Stimulated activated CD8-positive, alpha-beta memory T cell treated with anti-CD3 and anti-CD28 coated beads, Interleukin-4, amount 100 ng/mL, for 48 hours (primary cell): ENCODE results near the gene ZBTB46.
"Not testable (repeated sequence)": the region's sequence is repeated elsewhere in the genome, so short reads cannot be mapped to it uniquely, and the experiment has no call there.

ENCODE experiments used
- DNase-seq: peaks from one replicate; pipeline ENCODE4 v3.0.0-alpha.2; 2020

ZBTB46 gene

GRCh38 chr20:63783970-63784369 lies 47.1 kb downstream of the ZBTB46 start:
- no peak for DNase-seq

DNA sequence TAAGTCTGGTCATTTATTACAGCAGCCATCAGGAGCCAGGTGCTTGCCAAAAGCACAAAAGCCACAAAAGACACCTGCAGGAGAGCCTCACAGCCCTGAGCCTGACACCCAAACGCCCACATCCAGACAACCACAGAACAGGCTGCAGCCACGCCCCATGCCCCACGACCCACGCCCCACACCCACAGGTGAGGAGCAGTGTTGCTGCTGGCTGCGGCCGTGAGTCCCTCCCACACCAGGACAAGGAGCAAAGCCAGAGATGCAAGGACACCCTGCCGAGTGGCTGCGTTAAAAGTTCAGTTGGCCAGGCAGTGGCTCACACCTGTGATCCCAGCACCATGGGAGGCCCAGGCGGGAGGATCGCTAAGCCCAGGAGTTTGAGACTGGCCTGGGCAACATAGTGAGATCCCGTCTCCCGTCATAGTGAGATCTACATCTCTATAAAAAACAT lies 48.5 kb downstream of the ZBTB46 start:
- no peak for DNase-seq

- DNase-seq = peak; percentile 55
Observed at GRCh38 chr20:63782051-63782471, 49.0 kb downstream of the ZBTB46 start.

GRCh38 chr20:63781181-63781580 lies 49.9 kb downstream of the ZBTB46 start:
- no peak for DNase-seq

DNA sequence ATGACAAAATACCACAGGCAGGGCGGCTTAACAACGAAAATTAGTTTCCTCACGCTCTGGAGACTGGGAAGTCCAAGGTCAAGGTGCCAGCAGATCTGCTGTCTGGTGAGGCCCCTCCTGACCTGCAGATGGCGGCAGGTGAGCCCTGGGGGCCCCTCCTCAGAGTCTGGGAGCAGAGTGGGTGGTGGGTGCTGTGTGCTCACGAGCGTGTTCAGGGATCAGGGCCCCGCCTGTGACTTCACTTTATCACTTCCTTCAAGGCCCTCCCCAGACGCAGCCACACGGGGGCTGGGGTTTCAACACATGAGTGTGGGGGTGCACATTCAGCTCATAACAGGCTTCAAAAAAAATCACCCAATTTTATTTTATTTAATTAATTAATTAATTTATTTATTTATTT lies 52.2 kb downstream of the ZBTB46 start:
- no peak for DNase-seq

DNA sequence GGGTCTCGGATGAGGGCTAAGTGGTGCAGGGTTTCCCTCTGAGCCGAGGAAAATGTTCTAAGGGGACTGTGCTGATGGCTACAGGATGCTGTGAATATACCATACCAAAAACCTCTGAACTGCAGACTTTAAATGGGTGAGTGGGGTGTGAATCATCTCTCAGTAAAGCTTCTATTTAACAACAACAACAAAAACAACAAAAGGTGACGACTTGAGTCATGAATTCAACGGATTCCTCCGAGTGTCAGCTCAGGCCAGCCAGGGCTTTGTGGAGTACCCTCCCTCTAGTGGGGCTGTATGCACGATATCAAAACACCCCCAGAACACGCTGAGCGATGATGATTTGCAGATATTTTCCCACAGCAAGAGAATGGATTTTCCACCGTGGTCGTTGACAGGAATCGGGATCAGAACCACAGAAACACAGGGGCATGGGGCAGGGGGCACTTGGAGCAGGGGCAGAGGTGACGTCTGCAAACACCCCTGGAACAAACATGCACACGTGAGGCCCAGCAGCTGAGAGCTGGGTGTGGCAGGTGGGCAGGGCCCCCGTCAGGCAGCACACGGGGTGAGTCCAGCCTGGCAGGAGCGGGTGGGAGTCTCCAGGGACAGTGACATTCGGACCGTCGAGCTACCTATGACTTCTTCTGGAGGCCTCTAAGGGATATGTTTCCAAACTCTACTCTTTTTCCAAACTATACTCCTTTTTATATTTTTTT lies 52.9 kb downstream of the ZBTB46 start:
- no peak for DNase-seq

GRCh38 chr20:63777614-63778013 lies 53.5 kb downstream of the ZBTB46 start:
- DNase-seq = no peak

DNA sequence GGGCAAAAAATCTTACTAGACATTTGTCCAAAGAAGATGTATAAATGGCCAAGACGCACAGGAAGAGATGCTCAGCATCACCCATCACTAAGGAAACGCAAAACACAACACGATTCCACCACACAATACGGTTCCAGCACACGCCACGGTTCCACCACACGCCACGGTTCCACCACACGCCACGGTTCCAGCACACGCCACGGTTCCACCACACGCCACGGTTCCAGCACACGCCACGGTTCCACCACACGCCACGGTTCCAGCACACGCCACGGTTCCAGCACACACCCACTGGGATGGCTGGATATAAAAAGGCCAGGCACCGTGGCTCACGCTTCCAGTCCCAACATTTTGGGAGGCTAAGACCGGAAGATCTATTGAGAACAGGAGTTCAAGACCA lies 54.2 kb downstream of the ZBTB46 start:
- DNase-seq = not testable (repeated sequence)

- peak; percentile 73 for DNase-seq
Observed at GRCh38 chr20:63775096-63775978, 55.7 kb downstream of the ZBTB46 start.

- DNase-seq = no peak
Observed at GRCh38 chr20:63774306-63774705, 56.8 kb downstream of the ZBTB46 start.

GRCh38 chr20:63773571-63774241 lies 57.4 kb downstream of the ZBTB46 start:
- DNase-seq = no peak

GRCh38 chr20:63772781-63773518 lies 58.1 kb downstream of the ZBTB46 start:
- no peak for DNase-seq

GRCh38 chr20:63771046-63771707 lies 59.9 kb downstream of the ZBTB46 start:
- no peak for DNase-seq

DNA sequence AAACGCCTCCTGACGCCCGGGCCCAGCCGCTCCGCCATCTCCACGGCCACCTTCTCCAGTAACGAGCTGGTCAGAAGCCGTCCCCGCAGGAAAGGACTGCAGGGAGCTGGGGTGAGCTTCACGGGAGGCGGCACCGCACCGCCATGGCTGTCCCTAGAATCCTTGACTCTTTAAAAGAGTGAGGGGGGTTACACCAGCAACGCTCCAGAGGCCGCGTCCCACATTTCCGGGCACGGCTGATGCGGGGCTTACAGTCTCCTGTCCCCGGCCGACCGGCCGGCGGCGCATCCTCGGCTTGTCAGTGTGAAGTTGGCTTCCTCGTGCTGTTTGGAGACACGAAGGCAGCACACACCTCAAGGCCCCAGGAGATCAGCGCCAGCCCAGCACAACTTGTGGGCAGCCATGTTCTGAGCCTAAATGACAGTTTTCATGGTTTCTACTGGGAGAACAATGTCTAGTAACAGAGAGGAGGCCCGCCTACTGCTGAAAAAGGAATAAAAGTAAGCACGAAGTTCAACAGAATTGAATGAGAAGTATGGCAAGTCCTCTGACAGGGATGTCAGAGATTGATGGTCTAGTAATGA lies 61.1 kb downstream of the ZBTB46 start:
- DNase-seq = no peak

DNA sequence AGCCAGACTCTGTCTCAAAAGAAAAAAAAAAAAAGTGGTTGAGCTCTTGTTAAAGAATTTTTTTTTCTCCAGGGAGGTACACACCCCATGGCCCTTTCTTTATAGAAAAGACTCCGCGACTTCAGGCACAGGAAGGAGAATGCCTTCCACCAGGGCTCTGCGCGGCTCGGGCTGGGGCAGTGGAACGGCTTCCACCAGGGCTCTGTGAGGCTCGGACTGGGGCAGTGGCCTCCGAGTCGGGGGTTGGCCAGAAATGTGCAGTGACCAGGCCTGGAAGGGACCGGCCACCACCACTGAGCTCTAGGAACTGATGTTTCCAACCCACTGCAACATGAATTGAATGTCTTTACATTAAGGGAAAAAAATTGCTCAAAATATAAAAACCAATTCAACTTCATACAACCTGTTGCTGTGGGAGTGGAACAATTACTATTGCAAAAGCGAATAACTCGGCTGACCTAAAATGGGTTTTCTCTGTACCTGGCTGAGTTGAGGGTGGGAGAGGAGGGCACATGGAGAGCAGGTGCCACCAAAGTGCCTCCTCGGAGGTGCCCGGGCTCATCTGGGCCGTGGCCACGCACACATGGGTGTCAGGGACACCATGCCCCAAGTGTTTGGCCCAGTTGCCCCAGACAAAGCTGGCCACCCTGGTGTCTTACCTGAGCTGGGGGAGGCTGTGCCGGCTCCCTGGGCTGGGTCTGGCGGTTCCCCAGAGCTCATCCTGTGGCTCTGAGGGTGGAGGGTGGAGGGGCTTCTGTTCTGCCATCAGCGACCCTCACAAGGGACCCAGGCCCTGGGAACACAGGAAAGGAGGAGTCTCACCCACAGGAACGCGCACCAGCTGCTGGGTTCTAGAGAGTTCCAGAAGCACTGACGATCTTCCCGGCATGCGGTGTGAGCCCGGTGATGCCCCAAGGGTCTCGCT lies 62.2 kb downstream of the ZBTB46 start:
- DNase-seq = no peak

GRCh38 chr20:63767886-63768285 lies 63.2 kb downstream of the ZBTB46 start:
- no peak for DNase-seq

DNA sequence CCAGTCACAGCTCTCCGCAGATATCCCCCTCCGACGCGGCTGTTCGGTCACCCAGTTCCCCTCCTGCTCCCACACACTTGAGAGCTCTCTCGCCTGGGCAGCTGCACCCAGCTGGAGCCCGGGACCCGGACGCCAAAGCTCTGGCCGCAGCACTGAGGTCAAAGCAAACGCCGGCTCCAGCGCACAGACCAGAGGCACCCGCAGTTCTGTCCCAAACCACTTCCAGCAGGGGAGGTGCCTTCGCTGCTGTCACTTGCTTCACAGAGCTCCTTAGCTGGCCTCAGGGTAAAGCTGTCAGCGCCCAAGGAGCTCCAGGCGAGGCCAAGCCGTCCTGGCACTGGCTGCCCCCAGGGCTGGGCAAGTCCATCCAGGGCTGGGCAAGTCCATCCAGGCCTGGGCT lies 63.6 kb downstream of the ZBTB46 start:
- no peak for DNase-seq

DNA sequence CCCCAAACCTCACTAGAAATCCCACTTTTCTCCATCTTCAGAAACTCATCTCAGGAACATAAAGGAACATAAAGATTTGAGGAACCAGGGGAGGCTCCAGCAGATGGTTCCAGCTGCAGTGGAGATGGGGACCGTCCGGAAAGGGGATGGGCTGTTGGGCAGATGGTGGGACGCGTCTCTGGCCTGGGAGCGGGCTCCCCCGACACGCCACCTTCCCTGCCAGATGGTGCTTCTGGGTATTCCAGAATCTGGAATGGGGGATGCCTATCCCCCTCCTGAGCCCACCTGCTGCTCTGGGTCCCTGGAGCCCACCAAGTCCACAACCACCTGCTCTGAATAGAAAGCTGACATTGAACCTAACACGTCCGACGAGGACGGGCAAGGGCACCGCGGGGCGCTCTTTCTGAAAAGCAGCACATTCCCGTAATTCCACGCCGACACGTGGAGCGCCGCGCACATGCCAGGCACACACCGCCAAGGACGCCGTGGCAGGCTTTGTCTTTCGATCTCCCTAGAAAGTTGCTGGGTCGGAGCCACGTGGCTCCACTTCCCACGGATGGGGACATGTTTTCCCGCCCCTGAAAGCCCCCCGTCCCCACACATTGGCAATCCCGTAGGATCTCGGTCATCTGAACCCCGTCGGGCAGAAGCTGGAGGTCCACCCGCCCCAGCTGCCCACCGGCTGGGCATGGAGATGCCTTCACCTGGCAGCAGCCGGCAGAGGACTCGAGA lies 64.2 kb downstream of the ZBTB46 start:
- no peak for DNase-seq

DNA sequence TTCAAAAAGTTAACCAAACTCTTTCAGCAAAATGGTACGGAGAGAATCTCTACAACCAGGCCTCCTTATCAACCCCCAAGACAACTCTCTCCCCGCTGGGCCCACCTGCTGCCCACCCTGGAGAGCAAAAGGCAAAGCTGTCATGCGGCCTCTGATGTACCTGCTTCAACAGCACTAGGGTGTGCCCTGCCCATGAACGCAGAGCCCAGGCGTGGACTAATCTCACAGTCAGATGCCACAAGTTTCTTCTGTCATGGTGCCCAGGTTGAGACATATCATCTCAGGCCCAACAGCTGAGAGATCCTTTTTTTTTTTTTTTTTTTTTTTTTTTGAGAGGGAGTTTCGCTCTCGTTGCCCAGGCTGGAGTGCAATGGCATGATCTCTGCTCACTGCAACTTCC lies 65.2 kb downstream of the ZBTB46 start:
- no peak for DNase-seq
